ENCODE measurements around the gene IFIT2.

- TF ChIP-seq POLR2A (IDR thresholded peaks at IDR 0.05) (no peak), CTCF (IDR thresholded peaks at IDR 0.05) (no peak)
Observed at GRCh38 chr10:89307269-89307577, 5.4 kb downstream of the IFIT2 start.
